Psoas muscle (tissue), 8 donors: ENCODE results near the gene SLC25A25. TPM values are rescaled to one million over a fixed set of nuclear protein-coding genes. Genes with fewer than 3 reads are reported as not detected.
"Not testable (repeated sequence)": the region's sequence is repeated elsewhere in the genome, so short reads cannot be mapped to it uniquely, and the experiment has no call there.

Source experiments
- ATAC-seq, 4 donors: fragments of 200-7000 bp; cut with Tn5 transposase; one replicate each; pipeline ENCODE4 v1.9.1; 2020; ENCODE audit warnings: moderate library complexity in 3 of 4, mild to moderate bottlenecking in 2 of 4
- DNase-seq, 2 donors: peaks; one replicate each; pipeline ENCODE4 v3.0.0-alpha.2; 2020
- H3K27ac ChIP-seq: fragments of 200-600 bp; one replicate; pipeline ENCODE4 v1.8.0; 2022
- H3K27me3 ChIP-seq, 3 donors: fragments of 200-600 bp in 1 of 3; one replicate each; pipeline versions ENCODE4 v1.6.1 to v1.8.0; 2013 to 2022; ENCODE audit warnings: low read length in 2 of 3, mild to moderate bottlenecking in 2 of 3, moderate library complexity in 1 of 3; ENCODE audit not compliant: insufficient read depth in 3 of 3
- H3K36me3 ChIP-seq, 2 donors: fragments of 200-600 bp in 1 of 2; one replicate each; pipeline versions ENCODE4 v1.6.1 to v1.8.0; 2013 to 2022; ENCODE audit warnings: low read depth in 1 of 2, mild to moderate bottlenecking in 1 of 2, moderate library complexity in 1 of 2; ENCODE audit not compliant: insufficient read depth in 1 of 2
- H3K4me1 ChIP-seq: fragments of 200-600 bp; one replicate; pipeline ENCODE4 v1.8.0; 2022
- H3K4me3 ChIP-seq: fragments of 200-600 bp; one replicate; pipeline ENCODE4 v1.8.0; 2022; ENCODE audit warnings: mild to moderate bottlenecking
- H3K9me3 ChIP-seq: fragments of 200-600 bp; one replicate; pipeline ENCODE4 v1.8.0; 2022
- CTCF ChIP-seq: fragments of 200-600 bp; IDR thresholded peaks from one replicate; pipeline ENCODE4 v1.8.0; 2022; ENCODE audit warnings: antibody characterized with exemption
- WGBS, 3 donors: extraction: QIAGEN DNeasy Blood & Tissue Kit; methylation state at CpG; one replicate each; pipeline versions ENCODE4 v1.1.6 to v1.1.7; 2013; 5-methylcytosine and 5-hydroxymethylcytosine counted together
- intact Hi-C, 2 donors: fragments of 100-400 bp; cut with DNase I; formaldehyde crosslinking; loops; one replicate each; pipeline versions ENCODE4 v1.11.0 to v1.14.2; 2022
- long read RNA-seq, 2 donors: library from polyadenylated mRNA; unstranded; transcript quantifications; one replicate each; pipeline ENCODE4 v2.0.0, GENCODE V29; 2021
- polyA plus RNA-seq, 3 donors: library from polyadenylated mRNA; stranded (reverse); fragments of 200-250 nt; gene quantifications; one replicate each; pipeline ENCODE4 v1.2.3, GENCODE V29; 2013
- total RNA-seq, 4 donors: library from RNA; stranded (reverse); fragmentation: NEBNext Ultra II Directional in 2 of 4; extraction: Animal tissue kit (Norgen Biotek cat#: 25700) in 2 of 4; gene quantifications; one replicate each; pipeline versions ENCODE4 v1.2.1 to v1.2.4, GENCODE V29; 2021 to 2023
- donor health status: healthy with polysubstance abuse.
- donor health status: DM: no; HTN: no; CAD: no; lungs with moderate emphysema.
- donor health status: Bipolar disorder and iron deficiency.
- donor health status: healthy.
- donor health status: DM: yes; HTN: yes; CAD: no.
- donor health status: DM: no; HTN: no; CAD: no.
- donor health status: DM: no; HTN: no; CAD: no.
- donor health status: DM: yes; HTN: yes; CAD: no.

The SLC25A25 gene
- total RNA-seq, result 10 to 100 TPM in 2 of 4 donors, 1 to 10 TPM in 2; 3.6 to 50.3 (median 20.5) TPM
- 10 to 100 TPM in 2 of 3 donors, 1 to 10 TPM in 1; 9.3 to 12.5 (median 10.6) TPM for polyA plus RNA-seq
- long read RNA-seq, donor 1, transcript SLC25A25-203 (10 exons, 3,431 nt), result major isoform, 8 of 17 reads
- long read RNA-seq, donor 1, partial matches to known transcripts, result 4 of 17 reads
- long read RNA-seq, donor 1, other reads (novel, unspliced or antisense), result 1 of 17 reads
- long read RNA-seq, donor 2, transcript SLC25A25-203 (10 exons, 3,431 nt), result minor isoform, 7 of 106 reads
- long read RNA-seq, donor 2, transcript SLC25A25-201 (10 exons, 3,474 nt), result major isoform, 44 of 106 reads
- long read RNA-seq, donor 2, partial matches to known transcripts, result 40 of 106 reads
- long read RNA-seq, donor 2, other reads (novel, unspliced or antisense), result 15 of 106 reads

GRCh38 chr9:128067645-128068385 lies at the start of gene SLC25A25:
Gene SLC25A25, plus strand, starts transcription at chr9:128068232. Its CDS starts 88 bp downstream, at chr9:128068320.
- peak within 1 kb of the TSS; percentile 78 for H3K4me3 ChIP-seq
- intact Hi-C loops, result no loop called here
- 0% methylated on average over 36 to 67 of the region's 67 CpGs for WGBS, 3 donors
- no peak for TF ChIP-seq CTCF
- H3K9me3 ChIP-seq, result no peaks in the 10 kb centered on the region
- H3K27me3 ChIP-seq, result no peaks in the 10 kb centered on the region
- ATAC-seq, result peak; percentile 92 to 95 (median 92)
- peak; percentile 100 for DNase-seq
- H3K36me3 ChIP-seq, result peaks cover 0 to 10% of the 10 kb centered on the region in 2 donors
- peak within 1 kb of the TSS; percentile 98 for H3K27ac ChIP-seq
- peaks cover 30% of the 10 kb centered on the region for H3K4me1 ChIP-seq

GRCh38 chr9:128020692-128021091 lies 47.3 kb upstream of the SLC25A25 start:
- Histone ChIP-seq H3K9me3 (no peaks in the 10 kb centered on the region), H3K36me3 (no peaks in the 10 kb centered on the region), H3K4me3 (no peak overlapping the region), H3K27me3 (no peaks in the 10 kb centered on the region), H3K27ac (no peak overlapping the region), H3K4me1 (no peaks in the 10 kb centered on the region)
- 88 to 93% (median 92%) methylated on average over 4 of the region's 4 CpGs for WGBS, 3 donors
- intact Hi-C loops, result no loop called here
- no peak for TF ChIP-seq CTCF
- DNase-seq (no peak), ATAC-seq (no peak)

GRCh38 chr9:128021098-128021497 lies 46.9 kb upstream of the SLC25A25 start:
- intact Hi-C loops, result no loop called here
- 0 to 91% (median 43%) methylated on average over 1 of the region's 1 CpG for WGBS, 3 donors
- ATAC-seq, result no peak
- H3K9me3 ChIP-seq, result no peaks in the 10 kb centered on the region
- H3K27ac ChIP-seq, result no peak overlapping the region
- no peaks in the 10 kb centered on the region for H3K27me3 ChIP-seq
- no peak for TF ChIP-seq CTCF
- no peak for DNase-seq
- no peaks in the 10 kb centered on the region for H3K36me3 ChIP-seq
- no peaks in the 10 kb centered on the region for H3K4me1 ChIP-seq
- no peak overlapping the region for H3K4me3 ChIP-seq

- no peaks in the 10 kb centered on the region for H3K4me1 ChIP-seq
- ATAC-seq, result peak in 2 of 4 donors; percentile 19 to 33
- intact Hi-C loops, result no loop called here
- H3K27ac ChIP-seq, result no peak overlapping the region
- whole genome bisulfite sequencing, 3 donors, result 51 to 63% (median 59%) methylated on average over 2 of the region's 2 CpGs
- H3K9me3 ChIP-seq, result no peaks in the 10 kb centered on the region
- H3K36me3 ChIP-seq, result no peaks in the 10 kb centered on the region
- DNase-seq, result no peak
- no peaks in the 10 kb centered on the region for H3K27me3 ChIP-seq
- no peak for TF ChIP-seq CTCF
- H3K4me3 ChIP-seq, result no peak overlapping the region
Observed at GRCh38 chr9:128022886-128023285, 45.1 kb upstream of the SLC25A25 start.

DNA sequence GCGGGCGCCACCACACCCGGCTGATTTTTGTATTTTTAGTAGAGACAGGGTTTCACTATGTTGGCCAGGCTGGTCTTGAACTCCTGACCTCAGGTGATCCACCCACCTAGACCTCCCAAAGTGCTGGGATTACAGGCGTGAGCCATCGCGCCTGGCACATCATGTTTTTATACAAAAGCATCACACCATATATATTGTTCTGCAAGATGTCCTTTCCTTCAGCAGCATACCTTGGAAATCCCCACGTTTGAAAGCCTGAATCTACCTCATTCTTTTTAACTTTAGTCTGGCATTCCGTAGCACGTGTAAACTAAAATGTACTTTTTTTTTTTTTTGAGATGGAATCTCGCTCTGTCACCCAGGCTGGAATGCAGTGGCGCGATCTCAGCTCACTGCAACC lies 44.4 kb upstream of the SLC25A25 start:
- ATAC-seq, H3K27ac ChIP-seq, H3K4me1 ChIP-seq, H3K9me3 ChIP-seq, H3K27me3 ChIP-seq, DNase-seq, intact Hi-C loops, H3K36me3 ChIP-seq, H3K4me3 ChIP-seq: not testable (repeated sequence)
- 83 to 85% (median 84%) methylated on average over 12 of the region's 12 CpGs for WGBS, 3 donors
